SHP77 (cell line): ENCODE data around the gene NRF1.
"Not testable (repeated sequence)": the region's sequence is repeated elsewhere in the genome, so short reads cannot be mapped to it uniquely, and the experiment has no call there.

Source experiments
- DNase-seq, 2 experiments: peaks; one replicate each; lab custom pipeline; 2025; lab: John Stamatoyannopoulos, UW

NRF1 gene

DNA sequence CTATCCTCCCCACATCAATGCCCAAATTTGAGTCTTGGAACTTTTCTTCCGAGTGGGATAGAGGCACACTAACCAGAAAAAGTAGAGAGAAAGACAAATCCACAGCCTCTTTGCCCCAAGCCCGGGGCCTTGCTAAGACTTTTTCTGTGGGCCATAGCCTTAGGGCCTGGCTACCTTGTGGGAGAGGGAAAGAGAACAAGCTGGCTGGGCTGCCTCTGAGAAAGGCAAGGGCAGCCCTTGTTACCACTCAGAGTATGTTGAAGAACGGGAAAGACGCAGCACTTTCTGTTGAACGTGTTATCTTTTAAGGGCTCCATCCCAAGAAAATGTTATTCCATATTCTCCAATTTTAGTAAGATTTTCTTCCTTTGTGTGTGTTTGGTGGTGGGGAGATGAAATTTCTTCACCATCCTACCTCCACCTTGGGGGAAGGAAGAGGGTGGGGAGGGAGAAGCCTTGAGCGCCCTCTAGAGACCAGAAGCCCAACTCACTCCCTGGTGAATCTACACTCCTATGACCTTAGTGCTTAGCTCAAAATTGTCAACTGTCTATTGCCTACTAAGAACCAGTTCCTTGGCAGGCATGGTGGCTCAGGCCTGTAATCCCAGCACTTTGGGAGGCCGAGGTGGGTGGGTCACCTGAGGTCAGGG, 3.9 kb upstream of the NRF1 start:
- DNase-seq = peak; percentile 1 to 31

DNA sequence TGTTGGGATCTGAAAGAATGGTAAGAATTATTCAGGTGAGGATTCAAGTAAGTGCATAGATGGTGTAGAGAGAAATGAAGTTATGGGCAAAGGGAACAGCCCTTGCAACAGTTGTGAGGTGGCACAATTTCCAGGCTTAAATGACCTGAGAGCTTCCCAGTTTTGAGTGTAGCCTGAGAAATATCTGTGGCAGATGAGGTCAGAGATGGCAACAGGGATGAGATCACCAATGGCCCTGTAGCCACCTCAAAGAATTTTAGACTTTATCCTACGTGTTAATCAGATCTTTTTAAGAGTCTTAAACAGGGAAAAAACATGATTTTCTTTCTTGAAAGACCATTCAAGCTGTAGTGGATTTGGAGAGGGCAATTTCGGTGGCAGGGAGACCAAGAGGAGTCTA, 1.9 kb upstream of the NRF1 start:
- no peak for DNase-seq

GRCh38 chr7:129610709-129611245, 743 bp upstream of the NRF1 start:
- no peak for DNase-seq

- peak in 1 of 2 experiments; percentile 22 for DNase-seq
Observed at GRCh38 chr7:129612112-129613015, 844 bp downstream of the NRF1 start.

DNA sequence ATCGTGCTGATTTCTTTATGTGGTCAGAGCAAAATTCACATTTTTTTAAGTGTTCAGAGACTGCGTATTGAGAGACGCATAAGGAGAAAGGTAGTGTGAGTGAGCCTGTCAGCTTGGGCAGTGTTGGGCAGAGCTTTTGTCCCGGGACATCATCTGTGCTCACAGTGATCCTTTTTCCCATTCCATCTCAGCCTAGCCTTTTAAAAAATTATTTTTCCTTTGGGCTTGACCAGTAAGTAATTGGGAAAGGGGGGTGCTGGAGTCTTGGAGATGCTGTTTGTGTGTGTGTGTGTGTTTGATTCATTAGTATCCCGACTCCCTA, 1.5 kb downstream of the NRF1 start:
- DNase-seq = no peak

GRCh38 chr7:129615018-129615417, 3.5 kb downstream of the NRF1 start:
- DNase-seq = no peak

DNA sequence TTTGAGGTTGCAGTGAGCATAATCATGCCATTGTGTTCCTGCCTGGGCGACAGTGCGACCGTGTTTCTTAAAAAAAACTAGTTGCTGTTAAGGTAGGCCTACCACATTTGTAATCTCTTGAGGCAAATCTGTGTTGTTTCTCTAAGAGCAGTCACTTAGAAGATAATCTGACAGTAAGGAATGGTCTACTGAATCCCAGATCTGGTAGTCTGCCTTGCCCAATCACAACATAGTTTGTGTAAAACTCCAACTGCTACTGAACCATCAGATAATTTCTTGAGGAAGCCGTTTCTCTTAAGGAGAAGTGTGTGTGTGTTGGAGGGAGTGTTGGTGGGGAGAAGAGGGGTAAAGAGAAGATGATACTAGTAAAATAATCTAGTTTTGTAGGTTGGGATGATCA, 5.0 kb downstream of the NRF1 start:
- no peak for DNase-seq

DNA sequence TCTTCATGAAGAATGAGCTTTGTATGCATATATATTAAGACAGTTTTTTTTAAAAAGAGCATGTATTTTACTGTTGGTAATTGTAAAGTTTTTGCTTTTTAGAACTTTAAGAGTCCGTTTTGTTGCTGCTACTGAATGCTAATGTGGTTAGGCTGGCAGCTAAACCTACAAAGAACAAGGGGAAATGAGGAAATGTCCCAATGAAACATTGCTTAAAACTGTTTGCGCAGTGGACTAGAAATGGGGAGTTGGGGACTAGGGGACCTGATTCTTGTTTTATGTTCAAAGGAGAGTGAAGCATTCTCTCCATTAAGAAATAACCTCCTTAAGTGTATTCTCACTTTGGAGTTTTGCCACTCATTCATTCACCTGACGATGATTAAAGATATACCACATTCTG, 5.7 kb downstream of the NRF1 start:
- no peak for DNase-seq

- no peak for DNase-seq
Observed at GRCh38 chr7:129617652-129618051, 6.1 kb downstream of the NRF1 start.

- DNase-seq = no peak
Observed at GRCh38 chr7:129626896-129627295, 15.4 kb downstream of the NRF1 start.

DNA sequence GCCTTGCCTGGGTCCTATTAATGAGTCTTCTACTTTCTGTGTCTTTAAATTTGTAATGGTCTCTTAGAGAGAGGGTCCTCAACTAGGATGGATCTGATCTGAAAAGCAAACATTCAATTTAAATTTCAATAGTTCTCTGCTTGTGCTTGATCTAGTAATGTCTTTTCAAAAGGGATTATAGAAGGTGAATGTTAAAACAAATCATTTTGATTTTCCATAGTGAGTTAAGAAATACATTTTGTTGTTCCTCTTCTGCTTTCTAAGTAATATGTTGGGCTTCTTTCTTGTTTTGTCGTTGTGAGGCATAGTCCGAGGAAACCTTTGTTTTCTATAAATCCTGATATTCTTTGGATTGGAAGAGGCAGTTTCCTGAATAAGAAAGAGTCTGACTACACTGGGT, 18.8 kb downstream of the NRF1 start:
- DNase-seq = no peak

- no peak for DNase-seq
Observed at GRCh38 chr7:129634361-129635034, 23.0 kb downstream of the NRF1 start.

GRCh38 chr7:129635300-129636029, 23.9 kb downstream of the NRF1 start:
- peak; percentile 47 to 61 for DNase-seq

- DNase-seq = not testable (repeated sequence)
Observed at GRCh38 chr7:129636030-129636550, 24.6 kb downstream of the NRF1 start.

GRCh38 chr7:129636641-129637040, 25.1 kb downstream of the NRF1 start:
- no peak for DNase-seq

GRCh38 chr7:129640400-129640799, 28.9 kb downstream of the NRF1 start:
- no peak for DNase-seq

- no peak for DNase-seq
Observed at GRCh38 chr7:129642871-129643549, 31.5 kb downstream of the NRF1 start.

DNA sequence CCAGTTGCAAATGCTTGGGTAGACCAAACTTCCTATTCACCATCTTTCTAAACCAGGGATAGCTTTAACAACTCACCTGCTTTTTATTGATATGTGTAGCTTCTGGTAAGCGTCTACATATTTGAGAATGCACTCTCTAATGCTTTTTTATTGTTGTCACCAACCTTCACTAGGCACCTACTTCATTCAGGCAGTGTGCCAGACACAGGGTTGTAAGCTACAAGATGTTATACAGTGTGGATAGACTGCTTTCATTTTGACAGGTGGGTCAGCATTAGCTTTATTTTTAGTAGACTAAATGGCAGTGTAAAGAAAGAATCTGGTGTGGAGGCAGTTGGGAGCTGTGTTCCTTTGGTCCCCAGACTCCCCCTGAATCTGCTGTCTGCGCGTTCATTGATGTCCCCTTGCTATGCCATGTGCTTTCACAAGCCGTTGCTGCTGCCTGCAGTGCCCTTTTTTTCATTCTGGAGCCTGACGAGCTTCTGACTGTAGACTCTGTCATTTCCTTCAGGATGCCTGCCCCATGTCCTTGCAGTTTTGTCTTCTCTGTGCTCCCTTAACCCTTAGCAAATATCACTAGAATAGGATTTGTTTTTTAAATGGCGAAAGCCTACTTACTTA, 32.1 kb downstream of the NRF1 start:
- peak; percentile 7 to 26 for DNase-seq

- DNase-seq = peak; percentile 15 to 30
Observed at GRCh38 chr7:129644634-129645230, 33.2 kb downstream of the NRF1 start.

DNA sequence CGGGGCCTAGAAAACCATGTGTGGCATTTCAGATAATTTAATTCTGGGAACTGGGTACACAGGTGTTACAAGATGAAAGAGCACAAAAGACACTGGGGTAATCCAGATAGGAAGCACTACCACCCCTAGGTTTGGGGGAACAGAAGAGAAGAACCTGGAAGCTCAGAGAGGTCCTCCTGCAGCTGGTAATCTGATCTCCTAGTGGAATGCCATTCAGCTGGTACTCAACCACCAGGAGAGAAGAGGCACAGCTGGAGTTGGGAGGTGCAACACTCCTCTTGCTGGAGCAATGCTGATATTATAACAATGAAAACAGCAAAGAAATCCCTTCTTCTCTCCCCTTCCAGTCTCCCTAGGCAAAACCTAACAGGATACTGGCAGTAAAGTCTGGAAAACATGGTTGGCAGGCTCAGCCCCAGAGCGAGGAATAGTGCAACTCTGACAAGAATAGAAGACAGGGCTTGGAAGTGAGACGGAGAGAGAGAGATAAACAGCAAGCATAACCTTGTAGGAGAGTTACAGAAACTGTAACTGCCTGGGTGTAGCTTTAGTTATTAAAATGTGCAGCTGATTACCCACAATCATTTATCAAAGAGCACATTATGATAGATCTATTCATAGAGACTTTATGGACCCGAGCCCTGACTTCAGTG, 35.0 kb downstream of the NRF1 start:
- no peak for DNase-seq
